GM10847 (cell line): ENCODE measurements around the gene MAPK7.

ENCODE experiments used
- POLR2A ChIP-seq: IDR thresholded peaks from 2 replicates; pipeline ENCODE4 v1.6.1; 2011; ENCODE audit not compliant: insufficient read length; ENCODE audit errors: extremely low read depth

The MAPK7 gene

GRCh38 chr17:19378416-19379360 is at the start of gene MAPK7:
MAPK7 (plus strand) TSS chr17:19378498; CDS start chr17:19378901, 403 bp downstream.
- TF ChIP-seq POLR2A: no peak

- no peak for TF ChIP-seq POLR2A
These were observed 49.2 kb upstream of the MAPK7 start for GRCh38 chr17:19329136-19329535.

- no peak for TF ChIP-seq POLR2A
These were observed 48.5 kb upstream of the MAPK7 start for GRCh38 chr17:19329839-19330238.

- TF ChIP-seq POLR2A: no peak
These were observed 48.0 kb upstream of the MAPK7 start for GRCh38 chr17:19330271-19330670.

- TF ChIP-seq POLR2A: no peak
These were observed 47.2 kb upstream of the MAPK7 start for GRCh38 chr17:19331134-19331533.

- TF ChIP-seq POLR2A: no peak
These were observed 46.6 kb upstream of the MAPK7 start for GRCh38 chr17:19331543-19332245.

- no peak for TF ChIP-seq POLR2A
These were observed 45.7 kb upstream of the MAPK7 start for GRCh38 chr17:19332371-19333131.

GRCh38 chr17:19333132-19333440 is 45.2 kb upstream of the MAPK7 start:
- TF ChIP-seq POLR2A: no peak

- no peak for TF ChIP-seq POLR2A
These were observed 44.5 kb upstream of the MAPK7 start for GRCh38 chr17:19333736-19334290.

GRCh38 chr17:19334331-19334730 is 44.0 kb upstream of the MAPK7 start:
- no peak for TF ChIP-seq POLR2A

- TF ChIP-seq POLR2A: no peak
These were observed 42.2 kb upstream of the MAPK7 start for GRCh38 chr17:19335951-19336631.

GRCh38 chr17:19336938-19337711 is 41.2 kb upstream of the MAPK7 start:
- TF ChIP-seq POLR2A: no peak

- TF ChIP-seq POLR2A: no peak
These were observed 40.6 kb upstream of the MAPK7 start for GRCh38 chr17:19337712-19338023.

GRCh38 chr17:19338031-19338990 is 40.0 kb upstream of the MAPK7 start:
- TF ChIP-seq POLR2A: no peak
